ENCODE data around the gene TMEM229A.
"Not testable (repeated sequence)": the region's sequence is repeated elsewhere in the genome, so short reads cannot be mapped to it uniquely, and the experiment has no call there.

Gene TMEM229A

GRCh38 chr7:124032369-124033094 lies at the start of gene TMEM229A:
TMEM229A (minus strand) TSS chr7:124033067; CDS start chr7:124033003, 64 bp downstream.
- DNase-seq (ENCODE audit: low spot score) = peak; percentile 71

GRCh38 chr7:124082234-124082633 lies 49.4 kb upstream of the TMEM229A start:
- not testable (repeated sequence) for DNase-seq (ENCODE audit: low spot score)

GRCh38 chr7:124077546-124077945 lies 44.7 kb upstream of the TMEM229A start:
- DNase-seq (ENCODE audit: low spot score) = no peak

GRCh38 chr7:124076841-124077240 lies 44.0 kb upstream of the TMEM229A start:
- DNase-seq (ENCODE audit: low spot score) = no peak

- no peak for DNase-seq (ENCODE audit: low spot score)
Observed at GRCh38 chr7:124074007-124074406, 41.1 kb upstream of the TMEM229A start.

- DNase-seq (ENCODE audit: low spot score) = no peak
Observed at GRCh38 chr7:124073310-124073645, 40.4 kb upstream of the TMEM229A start.

- no peak for DNase-seq (ENCODE audit: low spot score)
Observed at GRCh38 chr7:124072603-124073309, 39.9 kb upstream of the TMEM229A start.

- DNase-seq (ENCODE audit: low spot score) = no peak
Observed at GRCh38 chr7:124071843-124072242, 39.0 kb upstream of the TMEM229A start.

- no peak for DNase-seq (ENCODE audit: low spot score)
Observed at GRCh38 chr7:124062171-124062570, 29.3 kb upstream of the TMEM229A start.

- no peak for DNase-seq (ENCODE audit: low spot score)
Observed at GRCh38 chr7:124060528-124060927, 27.7 kb upstream of the TMEM229A start.

GRCh38 chr7:124059375-124059774 lies 26.5 kb upstream of the TMEM229A start:
- DNase-seq (ENCODE audit: low spot score) = no peak

GRCh38 chr7:124058515-124058914 lies 25.6 kb upstream of the TMEM229A start:
- no peak for DNase-seq (ENCODE audit: low spot score)

- no peak for DNase-seq (ENCODE audit: low spot score)
Observed at GRCh38 chr7:124057872-124058271, 25.0 kb upstream of the TMEM229A start.

GRCh38 chr7:124056234-124056633 lies 23.4 kb upstream of the TMEM229A start:
- DNase-seq (ENCODE audit: low spot score) = no peak

- DNase-seq (ENCODE audit: low spot score) = no peak
Observed at GRCh38 chr7:124051681-124052377, 19.0 kb upstream of the TMEM229A start.

- DNase-seq (ENCODE audit: low spot score) = no peak
Observed at GRCh38 chr7:124042826-124043225, 10.0 kb upstream of the TMEM229A start.

- no peak for DNase-seq (ENCODE audit: low spot score)
Observed at GRCh38 chr7:124041439-124041838, 8.6 kb upstream of the TMEM229A start.

- not testable (repeated sequence) for DNase-seq (ENCODE audit: low spot score)
Observed at GRCh38 chr7:124037902-124038301, 5.0 kb upstream of the TMEM229A start.

GRCh38 chr7:124035706-124036105 lies 2.8 kb upstream of the TMEM229A start:
- DNase-seq (ENCODE audit: low spot score) = peak; percentile 62

GRCh38 chr7:124034754-124035100 lies 1.9 kb upstream of the TMEM229A start:
- no peak for DNase-seq (ENCODE audit: low spot score)

GRCh38 chr7:124033807-124034753 lies 1.2 kb upstream of the TMEM229A start:
- peak; percentile 54 for DNase-seq (ENCODE audit: low spot score)

All from globus pallidus (tissue), 1 donor.